Panc1 (cell line): Measurements from ENCODE around the gene TOR1AIP2. TPM values are rescaled to one million over a fixed set of nuclear protein-coding genes. Genes with fewer than 3 reads are reported as not detected.

Experiments used
- ATAC-seq: fragments of 200-7000 bp; cut with Tn5 transposase; 2 replicates; pipeline ENCODE4 v1.9.1; 2020; ENCODE audit warnings: mild to moderate bottlenecking, moderate library complexity
- BruUV-seq: library from RNA; stranded (reverse); fragments of 400-500 nt; replicated peaks from 2 replicates; lab custom pipeline; 2021; lab: Mats Ljungman, UMichigan
- CTCF ChIA-PET: fragments of 300-600 bp; sonication (Branson Sonifier 250); formaldehyde crosslinking; loops from one replicate; lab custom pipeline; 2022; ENCODE audit warnings: antibody characterized with exemption; lab: Charles Lee
- POLR2A ChIA-PET: fragments of 300-600 bp; sonication (Branson Sonifier 250); formaldehyde crosslinking; loops from one replicate; lab custom pipeline; 2022; ENCODE audit warnings: antibody characterized with exemption; lab: Charles Lee
- DNase-seq: peaks from one replicate; pipeline ENCODE4 v3.0.0-alpha.2; 2010; ENCODE audit warnings: low read depth, low spot score
- H3K27ac ChIP-seq: 2 replicates; pipeline ENCODE4 v1.5.1; 2011; ENCODE audit warnings: mild to moderate bottlenecking, low read length, inconsistent platforms
- H3K27me3 ChIP-seq: fragments of 200-500 bp; sonication (Bioruptor generic); 2 replicates; pipeline ENCODE4 v1.6.0; 2014; ENCODE audit warnings: low read length, inconsistent platforms; ENCODE audit not compliant: control insufficient read depth, insufficient read depth
- H3K36me3 ChIP-seq: fragments of 200-500 bp; sonication (Bioruptor generic); 2 replicates; pipeline ENCODE4 v1.5.1; 2014; ENCODE audit warnings: inconsistent platforms, mild to moderate bottlenecking, low read length, moderate library complexity; ENCODE audit not compliant: control insufficient read depth, insufficient read depth
- H3K4me1 ChIP-seq: 2 replicates; pipeline ENCODE4 v1.5.1; 2011; ENCODE audit warnings: inconsistent platforms, mild to moderate bottlenecking, low read length, moderate library complexity; ENCODE audit not compliant: control insufficient read depth, insufficient read depth
- H3K4me3 ChIP-seq, 2 experiments: 2 replicates each; pipeline ENCODE4 v1.5.1; 2011 to 2012; ENCODE audit warnings: low read depth in 2 of 2, low read length in 2 of 2, mild to moderate bottlenecking in 2 of 2, inconsistent platforms in 1 of 2, moderate library complexity in 1 of 2
- H3K9me3 ChIP-seq: fragments of 200-500 bp; sonication (Bioruptor generic); 2 replicates; pipeline ENCODE4 v1.5.1; 2014; ENCODE audit warnings: low read depth, mild to moderate bottlenecking, inconsistent platforms, low read length, moderate library complexity; ENCODE audit not compliant: control insufficient read depth, insufficient read depth
- CTCF ChIP-seq: fragments of 450-650 bp; IDR thresholded peaks from 2 replicates; pipeline ENCODE4 v1.5.1; 2017; ENCODE audit warnings: mild to moderate bottlenecking
- POLR2AphosphoS5 ChIP-seq: IDR thresholded peaks from 2 replicates; pipeline ENCODE4 v1.6.1; 2012; ENCODE audit warnings: mild to moderate bottlenecking, low read depth, low read length, moderate library complexity
- REST ChIP-seq, 2 experiments: IDR thresholded peaks; 2 replicates each; pipeline ENCODE4 v1.6.1; 2011 to 2012; ENCODE audit warnings: low read depth in 2 of 2, control low read depth in 1 of 2, low read length in 1 of 2, mild to moderate bottlenecking in 1 of 2, moderate library complexity in 1 of 2; ENCODE audit not compliant: insufficient read depth in 1 of 2
- SIN3A ChIP-seq: IDR thresholded peaks from 2 replicates; pipeline ENCODE4 v1.6.1; 2012; ENCODE audit warnings: low read depth, mild to moderate bottlenecking, low read length, moderate library complexity, borderline replicate concordance; ENCODE audit not compliant: insufficient read depth
- TCF7L2 ChIP-seq: IDR thresholded peaks from 2 replicates; pipeline ENCODE4 v1.6.1; 2011; ENCODE audit warnings: mild to moderate bottlenecking, low read depth, low read length, inconsistent platforms
- in situ Hi-C: cut with HindIII; loops from 2 replicates; pipeline ENCODE4 v1.10.0; 2016; ENCODE audit warnings: low sequenced_read_pairs, low pct_unique_long_range_greater_than_20kb
- intact Hi-C: fragments of 100-400 bp; cut with micrococcal nuclease; formaldehyde crosslinking; loops from one replicate; pipeline ENCODE4 v1.10.0; 2022; ENCODE audit not compliant: unreplicated experiment
- total RNA-seq: library from RNA; stranded (reverse); gene quantifications from one replicate; pipeline ENCODE4 v1.2.1, GENCODE V29; 2021; ENCODE audit not compliant: unreplicated experiment

The TOR1AIP2 gene
- total RNA-seq, 1 experiment from 2014 or later: 94.9 TPM

GRCh38 chr1:179889589-179889988 lies 12.0 kb upstream of the TOR1AIP2 start:
- ChIA-PET POLR2A (no interaction called here), CTCF (no interaction called here)
- peaks cover 38% of the 10 kb centered on the region for H3K36me3 ChIP-seq
- DNase-seq (no peak), ATAC-seq (no peak)
- no peaks in the 10 kb centered on the region for H3K27me3 ChIP-seq
- intact Hi-C loops (no loop called here), in situ Hi-C loops (no loop called here)
- no peaks in the 10 kb centered on the region; the same call in 1 of the 2 replicates for H3K4me1 ChIP-seq
- H3K27ac ChIP-seq: no peak overlapping the region
- H3K4me3 ChIP-seq: no peak overlapping the region
- TF ChIP-seq REST (IDR thresholded peaks at IDR 0.05; ENCODE audit: insufficient read depth in 1 of 2, low read depth in 2 of 2, low read length in 1 of 2) (no peak), CTCF (no peak), SIN3A (no peak), TCF7L2 (no peak), POLR2AphosphoS5 (no peak)
- no TSS peak for BruUV-seq
- H3K9me3 ChIP-seq: no peaks in the 10 kb centered on the region

GRCh38 chr1:179888071-179888470 lies 10.5 kb upstream of the TOR1AIP2 start:
- ATAC-seq: no peak

More at GRCh38 chr1:179888071-179888470, 10.5 kb upstream of the TOR1AIP2 start:
- ChIA-PET POLR2A (no interaction called here), CTCF (no interaction called here)
- H3K36me3 ChIP-seq: peaks cover 46% of the 10 kb centered on the region
- H3K27me3 ChIP-seq: no peaks in the 10 kb centered on the region
- intact Hi-C loops: no loop called here
- in situ Hi-C loops: no loop called here
- H3K4me3 ChIP-seq: no peak overlapping the region
- no peak for DNase-seq
- H3K9me3 ChIP-seq: no peaks in the 10 kb centered on the region
- H3K4me1 ChIP-seq: no peaks in the 10 kb centered on the region; the same call in 1 of the 2 replicates
- TF ChIP-seq CTCF (no peak), TCF7L2 (no peak), POLR2AphosphoS5 (no peak), SIN3A (no peak), REST (IDR thresholded peaks at IDR 0.05; ENCODE audit: insufficient read depth in 1 of 2, low read depth in 2 of 2, low read length in 1 of 2) (no peak)
- no TSS peak for BruUV-seq
- H3K27ac ChIP-seq: no peak overlapping the region
